HCT116 (cell line): ENCODE data around the gene SSU72. TPM values are rescaled to one million over a fixed set of nuclear protein-coding genes. Genes with fewer than 3 reads are reported as not detected.

Experiments used
- ATAC-seq: fragments of 200-7000 bp; cut with Tn5 transposase; 2 replicates; pipeline ENCODE4 v1.9.1; 2020; ENCODE audit warnings: mild to moderate bottlenecking, moderate library complexity
- BruUV-seq: library from RNA; stranded (reverse); fragments of 400-500 nt; replicated peaks from 2 replicates; lab custom pipeline; 2021; lab: Mats Ljungman, UMichigan
- CTCF ChIA-PET: fragments of 300-600 bp; sonication (Branson Sonifier 250); formaldehyde crosslinking; loops from one replicate; lab custom pipeline; 2021; ENCODE audit warnings: antibody characterized with exemption; lab: Charles Lee
- POLR2A ChIA-PET: fragments of 300-600, 350-600 bp; sonication (Branson Sonifier 250); formaldehyde crosslinking; loops from one replicate; lab custom pipeline; 2021; ENCODE audit warnings: antibody characterized with exemption; lab: Charles Lee
- RAD21 ChIA-PET, 2 experiments: fragments of 300-600 bp; sonication (Branson Sonifier 250); formaldehyde crosslinking; loops; one replicate each; lab custom pipeline; 2023; ENCODE audit warnings: low total read pairs in 2 of 2; ENCODE audit not compliant: uncharacterized antibody in 2 of 2, unreplicated experiment in 2 of 2, low non-redundant PET in 1 of 2; lab: Charles Lee
- DNase-seq: peaks from one replicate; pipeline ENCODE4 v3.0.0-alpha.2; 2010; ENCODE audit warnings: low read depth, low spot score
- H2AFZ ChIP-seq: fragments of 200-600 bp; shearing (Covaris generic), sonication (generic); 2 replicates; pipeline ENCODE4 v1.6.1; 2017; ENCODE audit warnings: low read depth, mixed run types, mixed read lengths, antibody characterized with exemption, low read length; ENCODE audit not compliant: poor library complexity, severe bottlenecking
- H3K27ac ChIP-seq: 2 replicates; pipeline ENCODE4 v1.5.1; 2012; ENCODE audit warnings: low read depth, low read length
- H3K27me3 ChIP-seq: fragments of 200-600 bp; sonication (generic); 2 replicates; pipeline ENCODE4 v1.6.1; 2016; ENCODE audit warnings: mixed run types, low read length, mixed read lengths; ENCODE audit not compliant: insufficient read depth
- H3K36me3 ChIP-seq, 2 experiments: fragments of 200-500 bp in 1 of 2; fragments of 200-600 bp in 1 of 2; sonication (Bioruptor generic) in 1 of 2; sonication (generic) in 1 of 2; 2 replicates each; pipeline versions ENCODE4 v1.5.1 to v1.6.1; 2014 to 2016; ENCODE audit warnings: low read length in 2 of 2, inconsistent platforms in 1 of 2, mixed read lengths in 1 of 2, mixed run types in 1 of 2; ENCODE audit not compliant: insufficient read depth in 2 of 2, control insufficient read depth in 1 of 2
- H3K4me1 ChIP-seq, 2 experiments: fragments of 200-600 bp in 1 of 2; sonication (generic) in 1 of 2; 2 replicates each; pipeline versions ENCODE4 v1.5.1 to v1.6.1; 2012 to 2017; ENCODE audit warnings: low read length in 2 of 2, inconsistent platforms in 1 of 2, mild to moderate bottlenecking in 1 of 2, mixed read lengths in 1 of 2, mixed run types in 1 of 2, moderate library complexity in 1 of 2; ENCODE audit not compliant: insufficient read depth in 2 of 2, control insufficient read depth in 1 of 2
- H3K4me2 ChIP-seq: fragments of 200-600 bp; sonication (generic); 2 replicates; pipeline ENCODE4 v1.6.1; 2017; ENCODE audit warnings: mixed run types, low read length, mixed read lengths
- H3K4me3 ChIP-seq, 2 experiments: fragments of 200-600 bp in 1 of 2; sonication (generic) in 1 of 2; replicated peaks in 1 of 2; 2 replicates each; pipeline ENCODE4 v1.5.1; 2011 to 2016; ENCODE audit warnings: low read length in 2 of 2, control low read depth in 1 of 2, low read depth in 1 of 2, mild to moderate bottlenecking in 1 of 2, mixed read lengths in 1 of 2, mixed run types in 1 of 2
- H3K79me2 ChIP-seq: fragments of 200-600 bp; sonication (generic); 2 replicates; pipeline ENCODE4 v1.6.1; 2017; ENCODE audit warnings: mild to moderate bottlenecking, mixed run types, low read length, moderate library complexity, mixed read lengths; ENCODE audit not compliant: insufficient read depth
- H3K9ac ChIP-seq: fragments of 200-600 bp; sonication (generic); 2 replicates; pipeline ENCODE4 v1.6.1; 2016; ENCODE audit warnings: low read length, mixed read lengths
- H3K9me2 ChIP-seq: fragments of 200-600 bp; sonication (generic), shearing (Covaris generic); 2 replicates; pipeline ENCODE4 v1.6.1; 2017; ENCODE audit warnings: mixed run types, mild to moderate bottlenecking, moderate library complexity; ENCODE audit not compliant: insufficient read depth
- H3K9me3 ChIP-seq, 2 experiments: fragments of 200-500 bp in 1 of 2; fragments of 200-600 bp in 1 of 2; sonication (Bioruptor generic) in 1 of 2; sonication (generic) in 1 of 2; 2 replicates each; pipeline ENCODE4 v1.6.1; 2014 to 2017; ENCODE audit warnings: low read length in 2 of 2, mixed read lengths in 2 of 2, inconsistent platforms in 1 of 2, low read depth in 1 of 2, mild to moderate bottlenecking in 1 of 2, mixed run types in 1 of 2, moderate library complexity in 1 of 2; ENCODE audit not compliant: control insufficient read depth in 1 of 2, insufficient read depth in 1 of 2
- H4K20me1 ChIP-seq: fragments of 200-600 bp; sonication (generic), shearing (Covaris generic); 2 replicates; pipeline ENCODE4 v1.6.1; 2017; ENCODE audit warnings: mixed run types, mild to moderate bottlenecking, moderate library complexity; ENCODE audit not compliant: insufficient read depth
- CBX3 ChIP-seq: IDR thresholded peaks from 2 replicates; pipeline ENCODE4 v1.6.1; 2012; ENCODE audit warnings: low read depth
- CEBPB ChIP-seq: IDR thresholded peaks from 2 replicates; pipeline ENCODE4 v1.6.1; 2012; ENCODE audit warnings: low read depth
- CTCF ChIP-seq, 3 experiments: fragments of 200-600 bp in 1 of 3; sonication (generic) in 1 of 3; IDR thresholded peaks in 2 of 3; conservative IDR thresholded peaks in 1 of 3; 2 replicates each; pipeline ENCODE4 v1.5.1; 2012 to 2017; ENCODE audit warnings: low read depth in 2 of 3, low read length in 2 of 3, antibody characterized with exemption in 1 of 3, borderline replicate concordance in 1 of 3, control low read depth in 1 of 3, mild to moderate bottlenecking in 1 of 3, mixed read lengths in 1 of 3, mixed run types in 1 of 3, moderate library complexity in 1 of 3; ENCODE audit not compliant: insufficient read depth in 1 of 3
- EGR1 ChIP-seq: IDR thresholded peaks from 2 replicates; pipeline ENCODE4 v1.6.1; 2012; ENCODE audit warnings: low read depth
- EZH2 ChIP-seq: fragments of 200-600 bp; sonication (generic); IDR thresholded peaks from 2 replicates; pipeline ENCODE4 v1.6.1; 2017; ENCODE audit warnings: antibody characterized with exemption, mixed run types
- EZH2phosphoT487 ChIP-seq: fragments of 200-600 bp; IDR thresholded peaks from 2 replicates; pipeline ENCODE4 v1.6.1; 2018; ENCODE audit warnings: antibody characterized with exemption, borderline replicate concordance
- FOSL1 ChIP-seq: IDR thresholded peaks from 2 replicates; pipeline ENCODE4 v1.6.1; 2012; ENCODE audit warnings: low read depth
- JUND ChIP-seq: IDR thresholded peaks from 2 replicates; pipeline ENCODE4 v1.6.1; 2012
- MAX ChIP-seq: IDR thresholded peaks from 2 replicates; pipeline ENCODE4 v1.6.1; 2012
- POLR2AphosphoS5 ChIP-seq: IDR thresholded peaks from 2 replicates; pipeline ENCODE4 v1.6.1; 2011; ENCODE audit warnings: mild to moderate bottlenecking, low read depth, low read length, moderate library complexity
- RAD21 ChIP-seq: IDR thresholded peaks from 2 replicates; pipeline ENCODE4 v1.6.1; 2012; ENCODE audit warnings: low read depth, mild to moderate bottlenecking
- REST ChIP-seq: IDR thresholded peaks from 2 replicates; pipeline ENCODE4 v1.6.1; 2012; ENCODE audit warnings: low read depth
- SIN3A ChIP-seq: IDR thresholded peaks from 2 replicates; pipeline ENCODE4 v1.6.1; 2012; ENCODE audit warnings: low read depth
- TCF7L2 ChIP-seq: IDR thresholded peaks from 2 replicates; pipeline ENCODE4 v1.7.0; 2011; ENCODE audit warnings: borderline replicate concordance, inconsistent platforms; ENCODE audit not compliant: insufficient read depth, insufficient read length; ENCODE audit errors: extremely low read depth
- ZFX ChIP-seq: fragments of 450-650 bp; IDR thresholded peaks from 2 replicates; pipeline ENCODE4 v1.6.1; 2017
- intact Hi-C: fragments of 100-400 bp; cut with micrococcal nuclease; formaldehyde crosslinking; loops from 2 replicates; pipeline ENCODE4 v1.10.0; 2022
- total RNA-seq: library from RNA; stranded (reverse); gene quantifications from one replicate; pipeline ENCODE4 v1.2.1, GENCODE V29; 2021; ENCODE audit not compliant: unreplicated experiment

The SSU72 gene
- total RNA-seq, 1 experiment from 2014 or later, result 134 TPM

- Histone ChIP-seq H3K27ac (no peak overlapping the region), H3K4me3 (no peak overlapping the region), H3K9me2 (no peaks in the 10 kb centered on the region), H3K27me3 (no peaks in the 10 kb centered on the region), H3K79me2 (peaks cover 30% of the 10 kb centered on the region; the same call in 1 of the 2 replicates), H3K4me2 (no peak overlapping the region), H3K36me3 (peaks cover 0 to 2% of the 10 kb centered on the region in 2 experiments; a peak in 1 of 4 replicates), H4K20me1 (no peaks in the 10 kb centered on the region), H3K9ac (no peak overlapping the region), H2AFZ (no peak overlapping the region), H3K9me3 (no peaks in the 10 kb centered on the region), H3K4me1 (no peaks in the 10 kb centered on the region)
- ChIA-PET POLR2A (interaction anchor here (0.7 kb wide), 1 partner anchor 11 kb away, joined by 5 read pairs; no protein-coding TSS in a partner anchor), CTCF (no interaction called here), RAD21 (no interaction called here)
- BruUV-seq, result no TSS peak
- ATAC-seq (no peak), DNase-seq (no peak)
- TF ChIP-seq TCF7L2 (no peak), CEBPB (no peak), JUND (no peak), EGR1 (no peak), RAD21 (no peak)
- intact Hi-C loops, result no loop called here
These were observed 26.1 kb downstream of the SSU72 start for GRCh38 chr1:1548591-1548990.

- Histone ChIP-seq H3K27ac (no peak overlapping the region), H3K9ac (no peak overlapping the region), H3K79me2 (peaks cover 29% of the 10 kb centered on the region; the same call in 1 of the 2 replicates), H3K4me1 (no peaks in the 10 kb centered on the region), H3K9me3 (no peaks in the 10 kb centered on the region), H3K4me3 (no peak overlapping the region), H3K36me3 (peaks cover 0 to 2% of the 10 kb centered on the region in 2 experiments; a peak in 1 of 4 replicates), H3K27me3 (no peaks in the 10 kb centered on the region), H3K4me2 (no peak overlapping the region), H4K20me1 (no peaks in the 10 kb centered on the region), H3K9me2 (no peaks in the 10 kb centered on the region), H2AFZ (no peak overlapping the region)
- ChIA-PET RAD21 (no interaction called here), CTCF (no interaction called here), POLR2A (no interaction called here)
- no TSS peak for BruUV-seq
- intact Hi-C loops, result no loop called here
- DNase-seq (no peak), ATAC-seq (no peak)
- TF ChIP-seq TCF7L2 (no peak), CBX3 (no peak), REST (no peak), MAX (no peak), RAD21 (no peak), ZFX (no peak), FOSL1 (no peak), POLR2AphosphoS5 (no peak), CTCF (IDR thresholded peaks at IDR 0.05 in 2 of 3, conservative IDR thresholded peaks at IDR 0.05 in 1 of 3; ENCODE audit: borderline replicate concordance in 1 of 3, insufficient read depth in 1 of 3, low read depth in 2 of 3, low read length in 2 of 3) (no peak), SIN3A (no peak), EZH2phosphoT487 (no peak), EZH2 (no peak)
These were observed 27.2 kb downstream of the SSU72 start for GRCh38 chr1:1547476-1547875.
